ENCODE results near the gene IQCM.

IQCM gene

GRCh38 chr4:149768477-149768876, 47.2 kb downstream of the IQCM start:
- DNase-seq (ENCODE audit: low read depth), result no peak

- DNase-seq (ENCODE audit: low read depth), result no peak
These were observed 49.5 kb downstream of the IQCM start for GRCh38 chr4:149766135-149766534.

- peak; percentile 68 for DNase-seq (ENCODE audit: low read depth)
These were observed 50.0 kb downstream of the IQCM start for GRCh38 chr4:149765630-149766029.

GRCh38 chr4:149755969-149756368, 59.7 kb downstream of the IQCM start:
- no peak for DNase-seq (ENCODE audit: low read depth)

- DNase-seq (ENCODE audit: low read depth), result peak; percentile 45
These were observed 61.1 kb downstream of the IQCM start for GRCh38 chr4:149754526-149754925.

GRCh38 chr4:149752729-149753128, 62.9 kb downstream of the IQCM start:
- no peak for DNase-seq (ENCODE audit: low read depth)

GRCh38 chr4:149751174-149751573, 64.5 kb downstream of the IQCM start:
- no peak for DNase-seq (ENCODE audit: low read depth)

- DNase-seq (ENCODE audit: low read depth), result no peak
These were observed 65.9 kb downstream of the IQCM start for GRCh38 chr4:149749784-149750183.

GRCh38 chr4:149747646-149748045, 68.0 kb downstream of the IQCM start:
- DNase-seq (ENCODE audit: low read depth), result no peak

GRCh38 chr4:149746276-149746675, 69.4 kb downstream of the IQCM start:
- no peak for DNase-seq (ENCODE audit: low read depth)

GRCh38 chr4:149741186-149741831, 74.3 kb downstream of the IQCM start:
- no peak for DNase-seq (ENCODE audit: low read depth)

GRCh38 chr4:149738156-149738555, 77.5 kb downstream of the IQCM start:
- no peak for DNase-seq (ENCODE audit: low read depth)

- DNase-seq (ENCODE audit: low read depth), result peak; percentile 4
These were observed 79.8 kb downstream of the IQCM start for GRCh38 chr4:149735796-149736195.

GRCh38 chr4:149728444-149728843, 87.2 kb downstream of the IQCM start:
- no peak for DNase-seq (ENCODE audit: low read depth)

- no peak for DNase-seq (ENCODE audit: low read depth)
These were observed 88.0 kb downstream of the IQCM start for GRCh38 chr4:149727663-149728062.

- DNase-seq (ENCODE audit: low read depth), result no peak
These were observed 92.6 kb downstream of the IQCM start for GRCh38 chr4:149723065-149723464.

- no peak for DNase-seq (ENCODE audit: low read depth)
These were observed 95.8 kb downstream of the IQCM start for GRCh38 chr4:149719806-149720205.

GRCh38 chr4:149719357-149719756, 96.3 kb downstream of the IQCM start:
- DNase-seq (ENCODE audit: low read depth), result peak; percentile 3

- DNase-seq (ENCODE audit: low read depth), result no peak
These were observed 97.1 kb downstream of the IQCM start for GRCh38 chr4:149718500-149718899.

GRCh38 chr4:149716728-149717127, 98.9 kb downstream of the IQCM start:
- no peak for DNase-seq (ENCODE audit: low read depth)

GRCh38 chr4:149715822-149716585, 99.6 kb downstream of the IQCM start:
- DNase-seq (ENCODE audit: low read depth), result no peak

GRCh38 chr4:149713031-149713430, 102.6 kb downstream of the IQCM start:
- DNase-seq (ENCODE audit: low read depth), result no peak

- no peak for DNase-seq (ENCODE audit: low read depth)
These were observed 103.9 kb downstream of the IQCM start for GRCh38 chr4:149711593-149712365.

All from ELR (cell line).